Parathyroid adenoma (tissue), 2 donors: ENCODE data around the gene CLDN7.

Experiments
- H2AFZ ChIP-seq: fragments of 300-600 bp; sonication (generic); one replicate; pipeline ENCODE4 v1.7.0; 2017; ENCODE audit warnings: antibody characterized with exemption, mild to moderate bottlenecking
- H3K27ac ChIP-seq: fragments of 300-600 bp; sonication (generic); one replicate; pipeline ENCODE4 v1.7.0; 2017
- H3K27me3 ChIP-seq: fragments of 300-600 bp; sonication (generic); one replicate; pipeline ENCODE4 v1.7.0; 2017; ENCODE audit warnings: low read length; ENCODE audit not compliant: control insufficient read depth, insufficient read depth
- H3K36me3 ChIP-seq: fragments of 300-600 bp; sonication (generic); one replicate; pipeline ENCODE4 v1.7.0; 2017; ENCODE audit warnings: low read length; ENCODE audit not compliant: control insufficient read depth, insufficient read depth
- H3K4me1 ChIP-seq: fragments of 300-600 bp; sonication (generic); one replicate; pipeline ENCODE4 v1.7.0; 2017; ENCODE audit warnings: control low read depth
- H3K4me2 ChIP-seq: fragments of 300-600 bp; sonication (generic); one replicate; pipeline ENCODE4 v1.7.0; 2017; ENCODE audit warnings: low read length
- H3K4me3 ChIP-seq: fragments of 300-600 bp; sonication (generic); one replicate; pipeline ENCODE4 v1.7.0; 2017; ENCODE audit warnings: low read depth, low read length
- H3K79me2 ChIP-seq: fragments of 300-600 bp; sonication (generic); one replicate; pipeline ENCODE4 v1.7.0; 2017; ENCODE audit warnings: control low read depth
- H3K9ac ChIP-seq: fragments of 300-600 bp; sonication (generic); one replicate; pipeline ENCODE4 v1.7.0; 2017; ENCODE audit warnings: mild to moderate bottlenecking
- H3K9me3 ChIP-seq: fragments of 300-600 bp; sonication (generic); one replicate; pipeline ENCODE4 v1.7.0; 2017; ENCODE audit warnings: low read length; ENCODE audit not compliant: control insufficient read depth
- TF ChIP-seq, protein P1 (sequence below): fragments of 300-600 bp; sonication (generic); IDR thresholded peaks from one replicate; pipeline ENCODE4 v1.7.0; 2017; ENCODE audit warnings: antibody characterized with exemption, mild to moderate bottlenecking
- donor health status: primary hyperparathyroidism.

The CLDN7 gene

GRCh38 chr17:7262192-7262934, at the start of gene CLDN7:
TSS of gene CLDN7 (minus strand) at chr17:7262478. CDS start at chr17:7262043, 435 bp downstream.
- no peaks in the 10 kb centered on the region for H3K27me3 ChIP-seq
- H3K27ac ChIP-seq: peak within 1 kb of the TSS; percentile 99
- TF ChIP-seq, protein P1, sequence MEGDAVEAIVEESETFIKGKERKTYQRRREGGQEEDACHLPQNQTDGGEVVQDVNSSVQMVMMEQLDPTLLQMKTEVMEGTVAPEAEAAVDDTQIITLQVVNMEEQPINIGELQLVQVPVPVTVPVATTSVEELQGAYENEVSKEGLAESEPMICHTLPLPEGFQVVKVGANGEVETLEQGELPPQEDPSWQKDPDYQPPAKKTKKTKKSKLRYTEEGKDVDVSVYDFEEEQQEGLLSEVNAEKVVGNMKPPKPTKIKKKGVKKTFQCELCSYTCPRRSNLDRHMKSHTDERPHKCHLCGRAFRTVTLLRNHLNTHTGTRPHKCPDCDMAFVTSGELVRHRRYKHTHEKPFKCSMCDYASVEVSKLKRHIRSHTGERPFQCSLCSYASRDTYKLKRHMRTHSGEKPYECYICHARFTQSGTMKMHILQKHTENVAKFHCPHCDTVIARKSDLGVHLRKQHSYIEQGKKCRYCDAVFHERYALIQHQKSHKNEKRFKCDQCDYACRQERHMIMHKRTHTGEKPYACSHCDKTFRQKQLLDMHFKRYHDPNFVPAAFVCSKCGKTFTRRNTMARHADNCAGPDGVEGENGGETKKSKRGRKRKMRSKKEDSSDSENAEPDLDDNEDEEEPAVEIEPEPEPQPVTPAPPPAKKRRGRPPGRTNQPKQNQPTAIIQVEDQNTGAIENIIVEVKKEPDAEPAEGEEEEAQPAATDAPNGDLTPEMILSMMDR: peak; percentile 77

DNA sequence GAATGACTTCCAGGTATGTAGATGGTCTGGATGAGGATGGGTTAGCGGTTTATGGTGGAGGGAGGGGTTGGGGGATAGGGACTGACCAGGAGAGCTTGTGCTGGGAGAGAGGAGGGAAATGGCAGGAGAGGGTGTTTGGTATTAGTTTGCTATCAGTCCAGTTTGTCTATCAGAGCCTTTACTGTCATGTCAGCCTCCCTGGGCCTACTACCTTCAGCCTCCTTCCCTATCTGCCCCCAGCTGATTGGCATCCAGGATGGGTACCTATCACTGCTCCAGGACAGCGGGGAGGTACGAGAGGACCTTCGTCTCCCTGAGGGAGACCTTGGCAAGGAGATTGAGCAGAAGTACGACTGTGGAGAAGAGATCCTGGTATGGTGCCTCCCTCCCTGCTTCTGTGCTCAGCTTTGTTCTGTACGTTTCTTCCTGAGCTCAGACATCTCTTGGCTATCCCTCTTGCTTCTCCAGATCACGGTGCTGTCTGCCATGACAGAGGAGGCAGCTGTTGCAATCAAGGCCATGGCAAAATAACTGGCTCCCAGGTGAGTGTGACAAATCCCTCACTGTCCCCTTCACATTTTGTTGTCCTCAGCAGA, 48.9 kb upstream of the CLDN7 start:
- Histone ChIP-seq H3K27me3 (no peaks in the 10 kb centered on the region), H3K4me1 (peaks cover 24% of the 10 kb centered on the region), H3K4me2 (no peak overlapping the region), H3K9me3 (no peaks in the 10 kb centered on the region), H3K9ac (no peak overlapping the region), H3K27ac (no peak overlapping the region), H3K36me3 (no peaks in the 10 kb centered on the region), H3K4me3 (no peak overlapping the region), H3K79me2 (peaks cover 42% of the 10 kb centered on the region), H2AFZ (no peak overlapping the region)
- TF ChIP-seq, protein P1: no peak

More at GRCh38 chr17:7262192-7262934, at the start of gene CLDN7:
- Histone ChIP-seq H3K4me2 (peak within 1 kb of the TSS; percentile 99), H2AFZ (peak within 1 kb of the TSS; percentile 97), H3K79me2 (peaks cover 11% of the 10 kb centered on the region), H3K36me3 (no peaks in the 10 kb centered on the region), H3K9me3 (no peaks in the 10 kb centered on the region), H3K9ac (peak within 1 kb of the TSS; percentile 99), H3K4me1 (peaks cover 15% of the 10 kb centered on the region), H3K4me3 (peak within 1 kb of the TSS; percentile 83)

DNA sequence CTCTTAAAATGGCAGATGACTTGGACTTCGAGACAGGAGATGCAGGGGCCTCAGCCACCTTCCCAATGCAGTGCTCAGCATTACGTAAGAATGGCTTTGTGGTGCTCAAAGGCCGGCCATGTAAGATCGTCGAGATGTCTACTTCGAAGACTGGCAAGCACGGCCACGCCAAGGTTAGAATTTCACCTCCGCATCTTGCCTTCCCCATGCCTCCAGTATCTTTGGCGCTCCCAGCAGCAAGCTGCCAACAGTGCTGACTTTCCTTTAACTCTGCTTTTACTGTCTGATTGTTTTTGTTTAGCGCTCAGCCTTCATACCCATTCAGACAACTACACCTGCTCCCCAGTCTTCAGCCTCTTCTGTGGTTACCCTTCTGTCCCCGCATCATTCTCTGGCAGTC, 47.4 kb upstream of the CLDN7 start:
- TF ChIP-seq, protein P1: no peak
- Histone ChIP-seq H3K4me1 (peaks cover 24% of the 10 kb centered on the region), H3K79me2 (peaks cover 42% of the 10 kb centered on the region), H3K4me2 (peak overlapping the region; percentile 92), H3K27ac (no peak overlapping the region), H3K36me3 (no peaks in the 10 kb centered on the region), H3K27me3 (no peaks in the 10 kb centered on the region), H3K4me3 (peak overlapping the region; percentile 97), H2AFZ (no peak overlapping the region), H3K9ac (no peak overlapping the region), H3K9me3 (no peaks in the 10 kb centered on the region)

DNA sequence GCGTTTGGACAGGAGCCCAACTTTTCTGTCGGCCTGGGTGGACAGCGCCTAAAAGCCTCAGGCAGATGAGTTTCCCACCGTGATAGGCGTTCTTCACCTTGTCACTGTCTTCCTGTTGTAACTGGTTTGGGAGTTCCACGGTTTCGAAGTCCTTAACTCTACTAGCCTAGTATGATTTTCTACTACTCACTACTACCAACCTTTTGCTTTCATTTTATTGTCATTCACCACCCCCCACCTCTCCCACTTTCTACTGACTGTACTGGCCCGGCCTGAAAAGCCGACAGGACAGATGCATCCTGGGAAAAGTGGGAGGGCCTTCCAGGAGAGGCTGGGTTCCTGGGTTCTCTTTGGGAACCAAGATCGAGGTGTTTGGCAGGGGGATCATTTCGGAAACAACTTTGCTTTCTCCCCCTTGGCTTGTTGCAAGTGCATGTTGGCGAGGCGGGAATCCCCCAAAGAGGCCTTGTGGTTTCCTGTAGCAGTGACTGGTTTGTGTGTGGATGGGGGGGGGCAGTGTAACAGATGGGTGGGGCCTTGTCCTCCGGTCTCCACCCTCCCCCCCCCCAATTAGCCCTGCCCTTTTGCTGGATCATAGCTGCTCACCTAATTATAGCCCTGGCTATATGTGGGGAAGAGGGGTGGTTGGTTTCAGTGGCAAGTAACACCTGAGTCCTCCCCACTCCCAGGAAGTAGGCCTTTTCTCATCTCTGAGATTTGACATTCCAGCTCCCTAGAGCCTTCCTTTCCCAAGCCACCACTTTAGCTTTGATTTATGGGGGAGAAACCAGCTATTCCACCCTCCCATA, 46.6 kb upstream of the CLDN7 start:
- Histone ChIP-seq H3K4me2 (peak overlapping the region; percentile 92), H3K27me3 (no peaks in the 10 kb centered on the region), H3K9me3 (no peaks in the 10 kb centered on the region), H3K27ac (peak overlapping the region; percentile 96), H3K36me3 (no peaks in the 10 kb centered on the region), H3K79me2 (peaks cover 34% of the 10 kb centered on the region), H3K9ac (peak overlapping the region; percentile 97), H3K4me1 (peaks cover 17% of the 10 kb centered on the region), H3K4me3 (peak overlapping the region; percentile 97), H2AFZ (no peak overlapping the region)
- TF ChIP-seq, protein P1: no peak
